H9 (cell line): ENCODE measurements around the gene THRB. TPM values are rescaled to one million over a fixed set of nuclear protein-coding genes. Genes with fewer than 3 reads are reported as not detected.

Source experiments
- DNase-seq: peaks from one replicate; pipeline ENCODE4 v3.0.0-alpha.2; 2017
- H2AFZ ChIP-seq: one replicate; pipeline ENCODE4 v1.6.1; 2013; ENCODE audit warnings: mild to moderate bottlenecking, low read length, control low read depth, moderate library complexity
- H2AK5ac ChIP-seq: 2 replicates; pipeline ENCODE4 v1.6.1; 2013; ENCODE audit warnings: low read length, control low read depth, mixed read lengths; ENCODE audit not compliant: insufficient read length
- H2BK120ac ChIP-seq: one replicate; pipeline ENCODE4 v1.6.1; 2013; ENCODE audit warnings: low read depth, mild to moderate bottlenecking, low read length, control low read depth, inconsistent platforms; ENCODE audit not compliant: poor library complexity, severe bottlenecking
- H2BK12ac ChIP-seq: 2 replicates; pipeline ENCODE4 v1.6.1; 2013; ENCODE audit warnings: low read length, control low read depth, mixed read lengths, low read depth; ENCODE audit not compliant: insufficient read length
- H2BK15ac ChIP-seq: 2 replicates; pipeline ENCODE4 v1.6.1; 2013; ENCODE audit warnings: low read depth, low read length, control low read depth
- H2BK20ac ChIP-seq: one replicate; pipeline ENCODE4 v1.6.1; 2013; ENCODE audit warnings: low read depth, mild to moderate bottlenecking, low read length, control low read depth, inconsistent platforms; ENCODE audit not compliant: poor library complexity, severe bottlenecking
- H2BK5ac ChIP-seq: 2 replicates; pipeline ENCODE4 v1.6.1; 2013; ENCODE audit warnings: low read length, control low read depth, mixed read lengths; ENCODE audit not compliant: insufficient read length
- H3K14ac ChIP-seq: 2 replicates; pipeline ENCODE4 v1.6.1; 2013; ENCODE audit warnings: low read length, control low read depth; ENCODE audit not compliant: insufficient read depth
- H3K18ac ChIP-seq: 2 replicates; pipeline ENCODE4 v1.6.1; 2013; ENCODE audit warnings: low read depth, mild to moderate bottlenecking, mixed read lengths, low read length, control low read depth; ENCODE audit not compliant: insufficient read length
- H3K23ac ChIP-seq: 2 replicates; pipeline ENCODE4 v1.6.1; 2013; ENCODE audit warnings: low read length, control low read depth, mixed read lengths, low read depth; ENCODE audit not compliant: insufficient read length
- H3K23me2 ChIP-seq: 2 replicates; pipeline ENCODE4 v1.6.1; 2013; ENCODE audit warnings: low read depth, mild to moderate bottlenecking, mixed read lengths, low read length, control low read depth; ENCODE audit not compliant: insufficient read length, poor library complexity, severe bottlenecking
- H3K27ac ChIP-seq: 2 replicates; pipeline ENCODE4 v1.5.1; 2013; ENCODE audit warnings: low read length, control low read depth, mixed read lengths, low read depth; ENCODE audit not compliant: insufficient read length
- H3K27me3 ChIP-seq: 2 replicates; pipeline ENCODE4 v1.6.1; 2013; ENCODE audit warnings: low read length, control low read depth, inconsistent platforms; ENCODE audit not compliant: insufficient read depth
- H3K4ac ChIP-seq: 2 replicates; pipeline ENCODE4 v1.6.1; 2013; ENCODE audit warnings: low read depth, mild to moderate bottlenecking, control low read depth, inconsistent platforms, low read length, moderate library complexity
- H3K4me1 ChIP-seq: 2 replicates; pipeline ENCODE4 v1.6.1; 2013; ENCODE audit warnings: low read length, control low read depth, inconsistent platforms; ENCODE audit not compliant: insufficient read depth
- H3K4me2 ChIP-seq: 2 replicates; pipeline ENCODE4 v1.6.1; 2013; ENCODE audit warnings: low read length, control low read depth, mixed read lengths; ENCODE audit not compliant: insufficient read length, insufficient read depth
- H3K56ac ChIP-seq: 2 replicates; pipeline ENCODE4 v1.6.1; 2013; ENCODE audit warnings: low read depth, mild to moderate bottlenecking, mixed read lengths, low read length, control low read depth; ENCODE audit not compliant: insufficient read length
- H3K79me1 ChIP-seq: 2 replicates; pipeline ENCODE4 v1.6.1; 2013; ENCODE audit warnings: low read depth, mild to moderate bottlenecking, moderate library complexity, low read length, control low read depth, inconsistent platforms; ENCODE audit not compliant: insufficient read depth, poor library complexity, severe bottlenecking
- H3K79me2 ChIP-seq: 2 replicates; pipeline ENCODE4 v1.6.1; 2013; ENCODE audit warnings: low read length, control low read depth, inconsistent platforms; ENCODE audit not compliant: insufficient read depth
- H3K9ac ChIP-seq: 2 replicates; pipeline ENCODE4 v1.6.1; 2013; ENCODE audit warnings: low read length, control low read depth, mixed read lengths; ENCODE audit not compliant: insufficient read length; ENCODE audit errors: extremely low read depth
- H3K9me3 ChIP-seq: one replicate; pipeline ENCODE4 v1.6.1; 2013; ENCODE audit warnings: low read depth, low read length, inconsistent platforms; ENCODE audit not compliant: control insufficient read depth
- H3T11ph ChIP-seq: one replicate; pipeline ENCODE4 v1.6.1; 2013; ENCODE audit warnings: mild to moderate bottlenecking, low read length, control low read depth, inconsistent platforms
- H4K20me1 ChIP-seq: one replicate; pipeline ENCODE4 v1.6.1; 2013; ENCODE audit not compliant: control insufficient read depth, insufficient read length, insufficient read depth
- H4K5ac ChIP-seq: 2 replicates; pipeline ENCODE4 v1.6.1; 2013; ENCODE audit warnings: low read depth, mild to moderate bottlenecking, mixed read lengths, low read length, control low read depth; ENCODE audit not compliant: insufficient read length
- H4K8ac ChIP-seq: replicated peaks from 2 replicates; pipeline ENCODE4 v1.6.1; 2013; ENCODE audit warnings: low read length, control low read depth, mixed read lengths, low read depth; ENCODE audit not compliant: insufficient read length
- H4K91ac ChIP-seq: 2 replicates; pipeline ENCODE4 v1.6.1; 2013; ENCODE audit warnings: low read depth, mild to moderate bottlenecking, moderate library complexity, mixed read lengths, low read length, control low read depth; ENCODE audit not compliant: insufficient read length
- H3K27ac Mint-ChIP-seq, 3 experiments: 2 replicates in 2 of 3; 3 replicates in 1 of 3; pipeline ENCODE4 v1.8.0; 2020 to 2021; ENCODE audit warnings: mixed read lengths in 3 of 3, mild to moderate bottlenecking in 1 of 3, moderate library complexity in 1 of 3
- H3K27me3 Mint-ChIP-seq: 2 replicates; pipeline ENCODE4 v1.8.0; 2021; ENCODE audit warnings: low read depth, mild to moderate bottlenecking, moderate library complexity, mixed read lengths
- H3K36me3 Mint-ChIP-seq, 3 experiments: 2 replicates in 2 of 3; 3 replicates in 1 of 3; pipeline ENCODE4 v1.8.0; 2020 to 2021; ENCODE audit warnings: low read depth in 3 of 3, mixed read lengths in 3 of 3; ENCODE audit not compliant: insufficient read depth in 1 of 3
- H3K4me1 Mint-ChIP-seq, 2 experiments: 2 replicates each; pipeline ENCODE4 v1.8.0; 2020; ENCODE audit warnings: mixed read lengths in 2 of 2
- H3K4me3 Mint-ChIP-seq, 2 experiments: 2 replicates in 1 of 2; 3 replicates in 1 of 2; pipeline ENCODE4 v1.8.0; 2020 to 2021; ENCODE audit warnings: mild to moderate bottlenecking in 2 of 2, mixed read lengths in 2 of 2, moderate library complexity in 1 of 2
- H3K9me3 Mint-ChIP-seq, 2 experiments: 2 replicates in 1 of 2; 3 replicates in 1 of 2; pipeline ENCODE4 v1.8.0; 2020; ENCODE audit warnings: mild to moderate bottlenecking in 2 of 2, mixed read lengths in 2 of 2, moderate library complexity in 1 of 2
- CTCF ChIP-seq: fragments of 200-600 bp; sonication (generic); conservative IDR thresholded peaks from 3 replicates; pipeline ENCODE4 v1.8.0; 2021; ENCODE audit warnings: antibody characterized with exemption, mild to moderate bottlenecking
- WGBS: extraction: QIAGEN DNeasy Blood & Tissue Kit; methylation state at CpG from one replicate; pipeline ENCODE4 v1.1.7; 2013; ENCODE audit warnings: missing lambda C conversion rate, low lambda C conversion rate, mixed read lengths; ENCODE audit not compliant: insufficient read length; ENCODE audit errors: extremely low coverage; 5-methylcytosine and 5-hydroxymethylcytosine counted together
- total RNA-seq: library from RNA; stranded (reverse); gene quantifications from 2 replicates; pipeline ENCODE4 v1.2.1, GENCODE V29; 2021

The THRB gene
- total RNA-seq, 1 experiment from 2014 or later, result 8.6 TPM

GRCh38 chr3:24385012-24385615, 109.5 kb downstream of the THRB start:
- Histone ChIP-seq H3K4me2 (no peak overlapping the region), H2BK15ac (no peak overlapping the region), H3K14ac (no peak overlapping the region), H2BK120ac (no peak overlapping the region), H3K23ac (no peak overlapping the region), H3K27ac (no peak overlapping the region), H3K9ac (no peak overlapping the region), H4K91ac (no peak overlapping the region), H3K9me3 (no peaks in the 10 kb centered on the region), H3K79me1 (no peaks in the 10 kb centered on the region), H3K79me2 (no peaks in the 10 kb centered on the region), H3K23me2 (no peaks in the 10 kb centered on the region), H4K20me1 (no peaks in the 10 kb centered on the region), H3K4ac (no peak overlapping the region), H3K27me3 (no peaks in the 10 kb centered on the region), H3K56ac (no peak overlapping the region), H2BK12ac (no peak overlapping the region), H2AFZ (no peak overlapping the region), H3T11ph (no peak overlapping the region), H2BK20ac (no peak overlapping the region), H4K5ac (no peak overlapping the region), H3K4me1 (peaks cover 5% of the 10 kb centered on the region; the same call in 1 of the 2 replicates), H3K18ac (no peak overlapping the region), H4K8ac (no peak overlapping the region), H2AK5ac (no peak overlapping the region), H2BK5ac (no peak overlapping the region)
- no peak for DNase-seq
- no peak for TF ChIP-seq CTCF
- Mint-ChIP-seq H3K4me3 (no peak overlapping the region), H3K4me1 (peaks cover 12 to 14% of the 10 kb centered on the region in 2 experiments), H3K27ac (no peak overlapping the region), H3K9me3 (no peaks in the 10 kb centered on the region), H3K36me3 (no peaks in the 10 kb centered on the region), H3K27me3 (no peaks in the 10 kb centered on the region)
- WGBS, result no CpG with 5 or more reads among the region's 2 CpGs
